NCI-H345 (cell line): ENCODE measurements around the gene MRM2.

ENCODE experiments used
- DNase-seq: peaks from one replicate; lab custom pipeline; 2025; lab: John Stamatoyannopoulos, UW

MRM2 gene

DNA sequence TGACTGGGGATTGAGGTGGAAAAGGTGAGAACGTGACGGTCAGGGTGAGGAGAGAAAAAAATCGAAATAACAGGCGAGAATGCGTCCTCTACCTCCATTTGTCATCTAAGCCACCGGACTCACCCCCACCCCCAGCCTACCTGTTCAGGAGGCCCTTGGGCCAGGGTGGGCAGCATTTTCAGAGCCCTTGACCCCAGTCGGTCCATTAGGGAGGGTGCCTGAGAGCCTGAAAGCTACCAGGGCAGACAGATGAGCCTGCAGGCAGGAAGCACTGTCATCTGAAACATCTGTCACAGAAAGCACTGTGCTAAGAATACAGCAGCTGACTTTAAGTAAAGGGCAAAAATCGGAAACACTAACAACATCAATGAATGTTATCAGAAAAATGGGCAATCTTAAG, 56.3 kb downstream of the MRM2 start:
- no peak for DNase-seq
